ENCODE data around the gene ALDH8A1.

ALDH8A1 gene

GRCh38 chr6:134882426-134883038, 67.4 kb downstream of the ALDH8A1 start:
- in situ Hi-C loops (cut with MboI; ENCODE audit: low pct_unique_long_range_greater_than_20kb, low sequenced_read_pairs), result no loop called here
- peak; percentile 77 for DNase-seq

GRCh38 chr6:134880487-134881190, 69.3 kb downstream of the ALDH8A1 start:
- DNase-seq, result no peak
- in situ Hi-C loops (cut with MboI; ENCODE audit: low pct_unique_long_range_greater_than_20kb, low sequenced_read_pairs), result no loop called here

- in situ Hi-C loops (cut with MboI; ENCODE audit: low pct_unique_long_range_greater_than_20kb, low sequenced_read_pairs), result no loop called here
- no peak for DNase-seq
Measured at GRCh38 chr6:134878136-134878535, 71.8 kb downstream of the ALDH8A1 start.

- peak; percentile 15 for DNase-seq
- in situ Hi-C loops (cut with MboI; ENCODE audit: low pct_unique_long_range_greater_than_20kb, low sequenced_read_pairs), result no loop called here
Measured at GRCh38 chr6:134875367-134875766, 74.5 kb downstream of the ALDH8A1 start.

- DNase-seq, result no peak
- in situ Hi-C loops (cut with MboI; ENCODE audit: low pct_unique_long_range_greater_than_20kb, low sequenced_read_pairs), result no loop called here
Measured at GRCh38 chr6:134873500-134874388, 76.2 kb downstream of the ALDH8A1 start.

- no peak for DNase-seq
- in situ Hi-C loops (cut with MboI; ENCODE audit: low pct_unique_long_range_greater_than_20kb, low sequenced_read_pairs), result no loop called here
Measured at GRCh38 chr6:134870677-134871498, 79.0 kb downstream of the ALDH8A1 start.

- in situ Hi-C loops (cut with MboI; ENCODE audit: low pct_unique_long_range_greater_than_20kb, low sequenced_read_pairs), result no loop called here
- no peak for DNase-seq
Measured at GRCh38 chr6:134868812-134869211, 81.1 kb downstream of the ALDH8A1 start.

Measured in KBM-7 (cell line).